ENCODE measurements around the gene CDC14B.

CDC14B gene

DNA sequence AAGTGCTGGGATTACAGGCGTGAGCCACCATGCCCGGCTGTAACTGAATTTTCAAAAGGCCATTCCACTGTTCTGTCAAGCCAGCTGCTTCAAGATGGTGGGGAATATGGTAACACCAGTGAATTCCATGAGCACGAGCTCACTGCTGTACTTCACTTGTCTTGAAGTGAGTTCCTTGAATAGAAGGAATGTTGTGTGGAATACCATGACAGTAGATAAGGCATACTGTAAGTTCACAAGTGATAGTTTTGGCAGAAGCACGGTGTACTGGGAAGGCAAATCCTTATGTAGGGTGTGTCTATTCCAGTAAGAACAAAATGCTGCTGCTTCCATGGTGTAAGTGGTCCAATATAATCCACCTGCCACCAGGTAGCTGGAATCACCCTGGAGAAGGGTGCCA, 42.1 kb upstream of the CDC14B start:
- CTCF ChIA-PET = no interaction called here
- TF ChIP-seq, protein P1, sequence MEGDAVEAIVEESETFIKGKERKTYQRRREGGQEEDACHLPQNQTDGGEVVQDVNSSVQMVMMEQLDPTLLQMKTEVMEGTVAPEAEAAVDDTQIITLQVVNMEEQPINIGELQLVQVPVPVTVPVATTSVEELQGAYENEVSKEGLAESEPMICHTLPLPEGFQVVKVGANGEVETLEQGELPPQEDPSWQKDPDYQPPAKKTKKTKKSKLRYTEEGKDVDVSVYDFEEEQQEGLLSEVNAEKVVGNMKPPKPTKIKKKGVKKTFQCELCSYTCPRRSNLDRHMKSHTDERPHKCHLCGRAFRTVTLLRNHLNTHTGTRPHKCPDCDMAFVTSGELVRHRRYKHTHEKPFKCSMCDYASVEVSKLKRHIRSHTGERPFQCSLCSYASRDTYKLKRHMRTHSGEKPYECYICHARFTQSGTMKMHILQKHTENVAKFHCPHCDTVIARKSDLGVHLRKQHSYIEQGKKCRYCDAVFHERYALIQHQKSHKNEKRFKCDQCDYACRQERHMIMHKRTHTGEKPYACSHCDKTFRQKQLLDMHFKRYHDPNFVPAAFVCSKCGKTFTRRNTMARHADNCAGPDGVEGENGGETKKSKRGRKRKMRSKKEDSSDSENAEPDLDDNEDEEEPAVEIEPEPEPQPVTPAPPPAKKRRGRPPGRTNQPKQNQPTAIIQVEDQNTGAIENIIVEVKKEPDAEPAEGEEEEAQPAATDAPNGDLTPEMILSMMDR (conservative IDR thresholded peaks at IDR 0.05; ENCODE audit: low read depth) = no peak
- no peak overlapping the region for H3K27ac ChIP-seq
- POLR2A ChIA-PET (ENCODE audit: low non-redundant PET) = no interaction called here
- no peak for DNase-seq (ENCODE audit: low spot score)

DNA sequence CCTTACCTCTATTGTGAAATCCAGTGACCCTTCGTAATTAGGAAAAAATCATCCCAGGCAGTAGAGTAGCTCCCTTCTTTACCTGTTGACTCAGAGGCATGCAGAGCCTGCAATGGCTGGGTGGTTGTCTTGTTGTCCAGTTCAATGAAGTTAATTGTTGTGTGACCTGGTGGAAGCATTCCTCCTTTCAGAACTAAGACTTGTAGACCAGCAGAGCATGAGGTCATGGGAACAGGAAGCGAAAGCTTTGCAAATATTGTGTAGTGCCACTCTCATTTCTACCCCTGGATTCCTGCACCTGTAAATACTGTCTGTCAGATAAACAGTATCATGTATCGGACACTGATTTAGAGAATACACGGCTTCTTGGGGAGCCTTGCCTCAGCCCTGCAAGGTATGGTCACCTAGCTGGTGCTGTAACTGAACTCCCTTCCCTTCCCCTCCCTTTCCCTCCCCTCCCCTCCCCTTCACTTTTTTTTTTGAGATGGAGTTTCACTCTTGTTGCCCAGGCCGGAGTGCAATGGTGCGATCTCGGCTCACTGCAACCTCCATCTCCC, 41.1 kb upstream of the CDC14B start:
- CTCF ChIA-PET = interaction anchor here (0.7 kb wide), 1 partner anchor 394 kb away, joined by 3 read pairs; no protein-coding TSS in a partner anchor
- no peak for DNase-seq (ENCODE audit: low spot score)
- POLR2A ChIA-PET (ENCODE audit: low non-redundant PET) = no interaction called here
- TF ChIP-seq, protein P1 (conservative IDR thresholded peaks at IDR 0.05; ENCODE audit: low read depth) = no peak
- no peak overlapping the region for H3K27ac ChIP-seq

DNA sequence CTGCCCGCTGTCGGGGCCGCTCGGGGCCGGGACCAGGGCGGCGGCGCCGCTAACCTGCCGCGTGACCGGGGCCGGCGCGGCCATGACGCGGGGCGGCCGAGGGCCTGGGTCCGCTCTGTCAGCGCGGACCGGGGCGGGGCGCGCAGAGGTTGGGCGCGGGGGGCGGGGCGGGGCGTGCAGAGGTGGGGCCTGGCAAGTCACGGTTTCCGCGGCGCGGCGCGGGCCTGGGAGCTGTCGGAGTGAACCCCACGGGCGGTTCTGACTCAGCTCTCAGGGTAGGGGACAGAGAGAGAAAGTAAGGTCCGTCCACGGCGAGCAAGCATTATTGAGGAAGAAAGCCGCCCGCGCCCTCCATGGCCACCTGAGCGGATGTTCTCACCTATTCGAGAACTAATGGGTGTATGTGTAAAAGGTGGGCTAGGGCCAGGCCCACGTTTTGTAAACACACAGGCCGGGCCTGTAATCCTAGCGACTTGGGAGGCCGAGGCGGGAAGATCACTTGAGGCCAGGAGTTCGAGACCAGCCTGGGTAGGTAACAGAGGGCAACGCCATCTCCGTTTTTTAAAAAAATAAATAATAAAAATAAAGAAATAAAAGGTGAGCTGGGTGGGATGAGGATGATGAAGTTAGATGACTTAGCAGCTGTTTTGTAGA, 35.7 kb upstream of the CDC14B start, which contains the start of gene PRXL2C:
Gene PRXL2C (minus strand): TSS at position 120 of the 654 bp plus-strand sequence. CDS start 36 bp downstream, at position 84.
- CTCF ChIA-PET = interaction anchor here (0.5 to 0.9 kb wide), 4 partner anchors 167 to 239 kb away, joined by 3 read pairs; partner anchors contain the start of gene ZNF782
- peak; percentile 75 for DNase-seq (ENCODE audit: low spot score)
- TF ChIP-seq, protein P1 (conservative IDR thresholded peaks at IDR 0.05; ENCODE audit: low read depth) = peak; percentile 44; the same call in 1 of the 2 replicates
- H3K27ac ChIP-seq = peak within 1 kb of the TSS; percentile 99
- POLR2A ChIA-PET (ENCODE audit: low non-redundant PET) = interaction anchor here (1.0 to 1.4 kb wide), 2 partner anchors 25 to 235 kb away, joined by 3 to 4 read pairs; no protein-coding TSS in a partner anchor

DNA sequence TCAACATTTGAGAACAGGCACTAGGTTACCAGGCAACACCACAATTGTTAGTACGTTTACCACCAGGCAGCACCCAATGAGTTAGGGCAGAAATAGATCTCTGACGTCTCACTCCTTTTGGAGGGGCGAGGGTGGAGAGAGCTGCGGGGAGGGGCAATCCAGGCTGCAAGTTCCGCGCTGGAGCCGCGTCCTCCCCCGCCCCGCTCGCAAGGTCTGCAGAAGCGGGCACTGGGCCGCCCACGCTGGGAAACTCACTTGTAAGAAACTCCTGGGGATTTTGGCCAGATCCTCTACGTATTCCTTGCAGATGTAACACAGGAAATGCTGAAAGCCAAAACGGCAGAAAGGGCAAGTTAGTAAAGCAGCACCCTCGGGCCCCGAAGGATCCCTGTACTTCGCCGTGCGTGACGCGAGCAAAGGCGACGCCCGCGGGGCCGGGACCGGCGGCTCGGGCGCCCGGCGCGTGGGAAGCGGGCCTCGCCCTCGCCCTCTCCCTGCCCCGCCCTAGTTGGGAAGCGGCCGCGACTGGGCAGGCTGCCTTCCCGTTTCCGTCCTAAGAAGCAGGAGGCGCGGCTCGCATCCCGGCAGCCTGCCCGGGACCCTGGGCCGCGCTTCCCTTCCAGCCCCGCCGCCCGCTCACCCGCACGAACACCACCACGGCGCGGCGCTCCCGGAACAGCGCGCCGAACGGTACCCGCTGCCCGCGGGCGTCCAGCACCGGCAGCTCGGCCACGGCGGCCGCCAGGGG, 35.0 kb upstream of the CDC14B start:
- TF ChIP-seq, protein P1 (conservative IDR thresholded peaks at IDR 0.05; ENCODE audit: low read depth) = peak; percentile 68
- CTCF ChIA-PET = interaction anchor here (0.9 kb wide), 1 partner anchor 238 kb away, joined by 3 read pairs; no protein-coding TSS in a partner anchor
- DNase-seq (ENCODE audit: low spot score) = peak; percentile 79
- H3K27ac ChIP-seq = peak overlapping the region; percentile 99
- POLR2A ChIA-PET (ENCODE audit: low non-redundant PET) = interaction anchor here (1.0 to 1.4 kb wide), 2 partner anchors 26 to 234 kb away, joined by 3 to 4 read pairs; no protein-coding TSS in a partner anchor

DNA sequence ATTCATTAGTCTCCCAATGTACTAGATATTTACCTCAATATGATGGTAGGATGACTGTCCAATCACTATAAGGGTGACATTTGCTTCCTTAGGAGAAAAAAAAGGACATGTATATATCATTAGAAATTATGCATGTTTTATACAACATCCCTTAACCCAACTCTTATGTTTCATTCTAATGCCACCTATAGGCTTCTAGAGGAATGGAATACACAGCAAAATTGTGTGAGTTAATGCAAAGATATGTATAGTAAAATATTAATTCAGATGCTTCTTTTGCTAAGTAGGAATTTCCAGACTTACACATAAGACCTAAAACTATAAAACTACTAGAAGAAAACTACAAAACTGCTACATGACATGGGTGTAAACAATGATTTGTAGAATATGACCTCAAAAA, 32.0 kb upstream of the CDC14B start:
- CTCF ChIA-PET = interaction anchor here (0.7 to 2.2 kb wide), 2 partner anchors 26 to 324 kb away, joined by 3 to 5 read pairs; no protein-coding TSS in a partner anchor
- POLR2A ChIA-PET (ENCODE audit: low non-redundant PET) = no interaction called here
- TF ChIP-seq, protein P1 (conservative IDR thresholded peaks at IDR 0.05; ENCODE audit: low read depth) = peak; percentile 89
- peak; percentile 64 for DNase-seq (ENCODE audit: low spot score)
- no peak overlapping the region for H3K27ac ChIP-seq

Data from RWPE1 (cell line).